Trophoblast cell (in vitro differentiated cells and primary cell): ENCODE results near the gene NUCKS1.

Experiments
- DNase-seq, 2 donors: peaks; one replicate each; pipeline ENCODE4 v3.0.0-alpha.2; 2016
- H2AFZ ChIP-seq: 2 replicates; pipeline ENCODE4 v1.6.1; 2013; ENCODE audit warnings: low read length, moderate library complexity, mild to moderate bottlenecking; ENCODE audit not compliant: insufficient read depth, poor library complexity
- H2AK5ac ChIP-seq: 2 replicates; pipeline ENCODE4 v1.6.1; 2013; ENCODE audit warnings: mild to moderate bottlenecking, low read length
- H2BK120ac ChIP-seq: 2 replicates; pipeline ENCODE4 v1.6.1; 2013; ENCODE audit warnings: low read length, mild to moderate bottlenecking, moderate library complexity; ENCODE audit not compliant: insufficient read depth, poor library complexity
- H2BK12ac ChIP-seq: 2 replicates; pipeline ENCODE4 v1.6.1; 2013; ENCODE audit warnings: mild to moderate bottlenecking, low read length, moderate library complexity
- H2BK5ac ChIP-seq: 2 replicates; pipeline ENCODE4 v1.6.1; 2013; ENCODE audit warnings: low read length, low read depth, moderate library complexity, mild to moderate bottlenecking; ENCODE audit not compliant: poor library complexity
- H3K14ac ChIP-seq: 2 replicates; pipeline ENCODE4 v1.6.1; 2013; ENCODE audit warnings: mild to moderate bottlenecking, low read length
- H3K18ac ChIP-seq: 2 replicates; pipeline ENCODE4 v1.6.1; 2013; ENCODE audit warnings: mild to moderate bottlenecking, low read length
- H3K23ac ChIP-seq: 2 replicates; pipeline ENCODE4 v1.6.1; 2013; ENCODE audit warnings: low read length
- H3K27ac ChIP-seq: 2 replicates; pipeline ENCODE4 v1.5.1; 2013; ENCODE audit warnings: low read depth, mild to moderate bottlenecking, inconsistent platforms, low read length, moderate library complexity
- H3K27me3 ChIP-seq: 2 replicates; pipeline ENCODE4 v1.6.1; 2013; ENCODE audit warnings: inconsistent platforms, mild to moderate bottlenecking, low read length, moderate library complexity; ENCODE audit not compliant: insufficient read depth
- H3K36me3 ChIP-seq, 2 experiments: 1 replicate in 1 of 2; 2 replicates in 1 of 2; pipeline ENCODE4 v1.6.1; 2013; ENCODE audit warnings: low read length in 2 of 2, mild to moderate bottlenecking in 2 of 2, moderate library complexity in 1 of 2; ENCODE audit not compliant: insufficient read depth in 2 of 2, control insufficient read depth in 1 of 2
- H3K4ac ChIP-seq: 2 replicates; pipeline ENCODE4 v1.6.1; 2013; ENCODE audit warnings: low read depth, mild to moderate bottlenecking, low read length, moderate library complexity
- H3K4me1 ChIP-seq, 2 experiments: 1 replicate in 1 of 2; 2 replicates in 1 of 2; pipeline ENCODE4 v1.6.1; 2013; ENCODE audit warnings: low read length in 2 of 2, mild to moderate bottlenecking in 2 of 2, moderate library complexity in 1 of 2; ENCODE audit not compliant: insufficient read depth in 2 of 2, control insufficient read depth in 1 of 2
- H3K4me2 ChIP-seq: 2 replicates; pipeline ENCODE4 v1.6.1; 2013; ENCODE audit warnings: inconsistent platforms, mild to moderate bottlenecking, low read length, moderate library complexity
- H3K4me3 ChIP-seq: 2 replicates; pipeline ENCODE4 v1.5.1; 2013; ENCODE audit warnings: mild to moderate bottlenecking, low read depth, low read length, inconsistent platforms
- H3K79me1 ChIP-seq: one replicate; pipeline ENCODE4 v1.6.1; 2013; ENCODE audit warnings: low read length
- H3K79me2 ChIP-seq: 2 replicates; pipeline ENCODE4 v1.6.1; 2013; ENCODE audit warnings: low read length, mild to moderate bottlenecking; ENCODE audit not compliant: control insufficient read depth, insufficient read depth, poor library complexity
- H3K9ac ChIP-seq: 2 replicates; pipeline ENCODE4 v1.6.1; 2013; ENCODE audit warnings: mild to moderate bottlenecking, low read length
- H3K9me3 ChIP-seq: 2 replicates; pipeline ENCODE4 v1.6.1; 2013; ENCODE audit warnings: low read depth, mild to moderate bottlenecking, control low read depth, inconsistent platforms, low read length; ENCODE audit not compliant: insufficient read depth
- H4K12ac ChIP-seq: 2 replicates; pipeline ENCODE4 v1.6.1; 2013; ENCODE audit warnings: low read depth, mild to moderate bottlenecking, low read length, moderate library complexity
- H4K8ac ChIP-seq: 2 replicates; pipeline ENCODE4 v1.6.1; 2013; ENCODE audit warnings: low read depth, mild to moderate bottlenecking, low read length, moderate library complexity
- H4K91ac ChIP-seq: one replicate; pipeline ENCODE4 v1.6.1; 2013; ENCODE audit warnings: low read depth, mild to moderate bottlenecking, low read length, moderate library complexity
- WGBS: extraction: QIAGEN DNeasy Blood & Tissue Kit; methylation state at CpG from one replicate; pipeline ENCODE4 v1.1.7; 2013; ENCODE audit warnings: missing lambda C conversion rate; ENCODE audit not compliant: insufficient read length, insufficient coverage; ENCODE audit errors: extremely low coverage; 5-methylcytosine and 5-hydroxymethylcytosine counted together

The NUCKS1 gene

DNA sequence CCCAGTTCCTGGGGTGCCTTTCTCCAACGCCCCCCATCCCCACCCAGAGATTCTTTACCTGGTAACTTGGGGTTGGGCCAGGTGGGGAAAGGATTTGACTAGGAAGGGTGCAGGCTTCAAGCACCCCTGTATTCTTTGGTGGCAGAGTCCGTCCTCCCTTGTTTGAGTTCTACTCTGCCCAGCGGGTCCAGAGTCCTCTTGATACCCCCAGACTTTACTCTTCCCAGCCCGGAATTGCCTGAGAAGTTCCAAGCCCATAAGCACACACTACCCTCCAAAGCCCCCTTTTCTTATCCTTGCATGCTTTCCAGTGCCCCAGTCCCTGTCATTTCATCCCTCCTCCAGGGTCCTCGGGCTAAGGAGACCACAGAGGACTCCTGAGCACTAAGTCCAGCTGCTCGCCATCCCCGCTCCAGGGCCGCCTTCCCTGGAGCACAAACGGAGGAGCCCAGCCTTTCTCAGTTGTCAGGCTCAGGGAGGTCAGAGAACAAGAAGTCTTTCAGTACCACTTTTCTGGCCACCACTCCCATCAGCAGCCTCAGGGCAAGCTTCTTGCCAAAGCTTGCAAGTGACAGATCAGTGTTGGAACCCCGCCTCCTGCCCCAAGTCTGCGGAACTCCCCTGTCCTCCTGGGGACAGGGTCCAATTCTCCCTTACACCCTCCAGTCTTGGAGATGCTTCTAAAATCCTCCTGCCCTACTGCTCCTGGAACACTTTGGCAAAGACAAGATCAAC is 81.9 kb downstream of the NUCKS1 start:
- Histone ChIP-seq H3K79me2 (no peaks in the 10 kb centered on the region), H4K8ac (no peak overlapping the region), H2AK5ac (no peak overlapping the region), H3K9me3 (no peaks in the 10 kb centered on the region), H2BK120ac (no peak overlapping the region), H3K4me3 (no peak overlapping the region), H3K4me1 (peaks cover 10 to 13% of the 10 kb centered on the region in 2 experiments), H3K4me2 (no peak overlapping the region), H3K14ac (no peak overlapping the region), H3K79me1 (no peaks in the 10 kb centered on the region), H3K9ac (no peak overlapping the region), H2AFZ (no peak overlapping the region), H2BK12ac (no peak overlapping the region), H3K4ac (no peak overlapping the region), H3K23ac (no peak overlapping the region), H2BK5ac (no peak overlapping the region), H3K27ac (no peak overlapping the region), H3K18ac (no peak overlapping the region), H3K36me3 (no peaks in the 10 kb centered on the region), H3K27me3 (no peaks in the 10 kb centered on the region), H4K91ac (no peak overlapping the region), H4K12ac (no peak overlapping the region)
- WGBS = no CpG with 5 or more reads among the region's 11 CpGs
- no peak for DNase-seq

- no CpG with 5 or more reads among the region's 6 CpGs for WGBS
- H3K79me2 ChIP-seq = no peaks in the 10 kb centered on the region
- no peak overlapping the region for H2BK120ac ChIP-seq
- H3K4ac ChIP-seq = no peak overlapping the region
- no peak overlapping the region for H2AK5ac ChIP-seq
- no peak overlapping the region for H3K27ac ChIP-seq
- H3K14ac ChIP-seq = no peak overlapping the region
- no peaks in the 10 kb centered on the region for H3K79me1 ChIP-seq
- no peak overlapping the region for H2BK12ac ChIP-seq
- H3K4me1 ChIP-seq = peaks cover 10 to 15% of the 10 kb centered on the region in 2 experiments
- H3K27me3 ChIP-seq = no peaks in the 10 kb centered on the region
- no peak for DNase-seq
- no peak overlapping the region for H4K12ac ChIP-seq
- H4K91ac ChIP-seq = no peak overlapping the region
- H3K4me2 ChIP-seq = no peak overlapping the region
- no peak overlapping the region for H4K8ac ChIP-seq
- H2BK5ac ChIP-seq = no peak overlapping the region
- H3K36me3 ChIP-seq = no peaks in the 10 kb centered on the region
- H3K4me3 ChIP-seq = no peak overlapping the region
- no peaks in the 10 kb centered on the region for H3K9me3 ChIP-seq
- H3K23ac ChIP-seq = no peak overlapping the region
- no peak overlapping the region for H2AFZ ChIP-seq
- H3K18ac ChIP-seq = no peak overlapping the region
- no peak overlapping the region for H3K9ac ChIP-seq
Measured at GRCh38 chr1:205666372-205667166, 83.4 kb downstream of the NUCKS1 start.

- no peak overlapping the region for H3K4me2 ChIP-seq
- WGBS = no CpG with 5 or more reads among the region's 9 CpGs
- no peak overlapping the region for H2BK12ac ChIP-seq
- no peak overlapping the region for H3K27ac ChIP-seq
- H3K14ac ChIP-seq = no peak overlapping the region
- H3K18ac ChIP-seq = no peak overlapping the region
- H3K9ac ChIP-seq = no peak overlapping the region
- no peaks in the 10 kb centered on the region for H3K79me2 ChIP-seq
- H3K36me3 ChIP-seq = no peaks in the 10 kb centered on the region
- no peak overlapping the region for H3K4ac ChIP-seq
- H4K8ac ChIP-seq = no peak overlapping the region
- no peak overlapping the region for H2AFZ ChIP-seq
- no peak overlapping the region for H2BK5ac ChIP-seq
- no peak for DNase-seq
- no peak overlapping the region for H3K4me3 ChIP-seq
- no peaks in the 10 kb centered on the region for H3K9me3 ChIP-seq
- peaks cover 3 to 10% of the 10 kb centered on the region in 2 experiments for H3K4me1 ChIP-seq
- no peak overlapping the region for H3K23ac ChIP-seq
- no peaks in the 10 kb centered on the region for H3K27me3 ChIP-seq
- H4K12ac ChIP-seq = no peak overlapping the region
- H3K79me1 ChIP-seq = no peaks in the 10 kb centered on the region
- no peak overlapping the region for H2AK5ac ChIP-seq
- no peak overlapping the region for H2BK120ac ChIP-seq
- no peak overlapping the region for H4K91ac ChIP-seq
Measured at GRCh38 chr1:205665201-205666045, 84.6 kb downstream of the NUCKS1 start.

DNA sequence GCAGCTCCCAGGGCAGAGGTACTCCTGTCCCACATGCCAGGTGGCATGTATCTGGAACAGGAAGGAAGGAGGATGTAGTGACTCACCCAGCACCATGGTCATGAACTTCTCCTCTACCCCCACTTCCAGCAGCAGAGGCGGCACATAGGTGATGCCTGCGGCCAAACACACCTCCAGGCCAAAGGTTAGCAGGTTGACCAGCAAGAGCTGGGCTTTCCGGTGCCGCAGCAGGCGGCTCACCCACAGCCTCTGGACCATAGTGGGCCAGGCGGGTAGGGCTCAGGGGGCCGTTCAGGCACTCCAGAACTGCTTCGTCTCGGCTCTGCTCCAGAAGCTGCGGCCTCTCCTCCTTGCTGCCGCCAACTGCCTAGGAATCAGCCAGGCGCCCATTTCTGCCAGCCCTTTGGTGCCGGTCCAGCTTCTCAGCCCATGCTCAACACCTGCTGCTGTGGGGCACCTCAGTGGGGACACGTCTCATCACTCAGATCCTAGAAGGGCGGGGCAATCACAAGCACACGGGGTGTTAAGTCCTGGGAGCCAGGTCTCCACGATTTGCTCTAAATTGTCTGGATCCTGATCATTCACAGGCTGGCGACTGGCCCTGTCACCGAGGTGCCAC is 85.5 kb downstream of the NUCKS1 start:
- no CpG with 5 or more reads among the region's 19 CpGs for WGBS
- Histone ChIP-seq H3K18ac (no peak overlapping the region), H3K4me1 (peaks cover 3 to 10% of the 10 kb centered on the region in 2 experiments), H3K27me3 (no peaks in the 10 kb centered on the region), H3K4me2 (no peak overlapping the region), H2AK5ac (no peak overlapping the region), H2AFZ (no peak overlapping the region), H4K8ac (no peak overlapping the region), H2BK12ac (no peak overlapping the region), H3K4me3 (no peak overlapping the region), H4K91ac (no peak overlapping the region), H3K27ac (no peak overlapping the region), H3K36me3 (no peaks in the 10 kb centered on the region), H3K23ac (no peak overlapping the region), H3K9ac (no peak overlapping the region), H4K12ac (no peak overlapping the region), H2BK5ac (no peak overlapping the region), H2BK120ac (no peak overlapping the region), H3K79me1 (no peaks in the 10 kb centered on the region), H3K9me3 (no peaks in the 10 kb centered on the region), H3K79me2 (no peaks in the 10 kb centered on the region), H3K4ac (no peak overlapping the region), H3K14ac (no peak overlapping the region)
- peak; percentile 72 to 82 for DNase-seq
